Erythroblast (primary cell): ENCODE measurements around the gene CDK11B.
"Not testable (repeated sequence)": the region's sequence is repeated elsewhere in the genome, so short reads cannot be mapped to it uniquely, and the experiment has no call there.

ENCODE experiments used
- GATA1 ChIP-seq: IDR thresholded peaks from 2 replicates; pipeline ENCODE4 v1.6.1; 2011; ENCODE audit warnings: low read depth, mild to moderate bottlenecking, control low read depth, low read length, moderate library complexity
- POLR2A ChIP-seq: IDR thresholded peaks from 2 replicates; pipeline ENCODE4 v1.6.1; 2011; ENCODE audit warnings: mild to moderate bottlenecking, low read length

DNA sequence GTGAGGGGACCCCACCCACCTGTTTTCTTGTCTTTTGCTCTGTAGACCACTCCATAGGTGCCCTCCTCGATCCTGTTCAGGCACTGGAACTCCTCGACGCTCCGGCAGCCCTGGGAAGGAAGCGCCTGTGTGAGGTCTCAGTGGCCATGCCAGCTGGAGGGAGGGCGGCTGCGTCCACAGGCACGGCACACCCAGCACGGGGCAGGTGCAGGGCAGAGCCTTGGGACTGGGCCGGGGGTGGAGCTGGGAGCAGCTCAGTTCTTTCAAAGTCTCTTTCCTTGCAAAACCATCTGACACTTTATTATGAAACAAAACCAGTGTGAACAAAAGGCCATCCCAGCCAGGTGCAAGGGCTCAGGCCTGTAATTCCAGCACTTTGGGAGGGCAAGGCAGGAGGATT lies 46.8 kb upstream of the CDK11B start:
- not testable (repeated sequence) for TF ChIP-seq POLR2A, GATA1
